GM19455 (cell line): ENCODE results near the gene ADGRB3.
"Not testable (repeated sequence)": the region's sequence is repeated elsewhere in the genome, so short reads cannot be mapped to it uniquely, and the experiment has no call there.

Experiments
- ATAC-seq: cut with Tn5 transposase; IDR thresholded peaks from one replicate; pipeline ENCODE4 v1.9.1; 2021; ENCODE audit not compliant: unreplicated experiment

Gene ADGRB3

DNA sequence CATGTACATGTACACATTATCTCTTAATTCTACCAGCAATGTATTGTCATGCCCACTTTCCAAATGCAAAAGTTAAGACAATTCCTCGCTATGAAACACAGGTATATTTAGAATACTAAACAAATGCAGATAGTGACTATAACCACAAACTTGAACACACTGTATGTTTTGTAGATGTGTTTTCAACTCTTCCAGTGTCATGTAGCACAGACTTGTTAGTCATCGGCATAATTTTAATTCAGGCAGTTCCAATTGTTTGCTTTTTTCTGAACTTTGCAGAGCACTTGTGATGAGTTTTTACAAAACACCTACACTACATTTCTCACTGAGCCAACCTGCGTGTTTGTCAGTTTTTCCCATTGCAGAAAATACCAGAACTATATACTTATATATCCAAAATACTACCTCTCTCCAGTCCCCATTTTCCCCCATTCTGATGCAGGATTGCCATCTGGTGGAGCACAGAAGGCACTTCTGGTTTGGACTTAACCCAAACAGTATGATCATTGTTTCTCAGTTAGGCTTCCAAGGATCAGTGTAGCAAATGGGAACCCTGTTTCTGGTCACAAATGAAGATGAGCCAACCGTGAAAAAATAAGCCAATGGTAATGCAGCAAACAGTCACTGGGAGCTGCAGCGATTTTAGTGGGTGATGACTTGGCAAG is 143.4 kb downstream of the ADGRB3 start:
- no peak for ATAC-seq

- no peak for ATAC-seq
Observed at GRCh38 chr6:68779366-68779765, 144.3 kb downstream of the ADGRB3 start.

DNA sequence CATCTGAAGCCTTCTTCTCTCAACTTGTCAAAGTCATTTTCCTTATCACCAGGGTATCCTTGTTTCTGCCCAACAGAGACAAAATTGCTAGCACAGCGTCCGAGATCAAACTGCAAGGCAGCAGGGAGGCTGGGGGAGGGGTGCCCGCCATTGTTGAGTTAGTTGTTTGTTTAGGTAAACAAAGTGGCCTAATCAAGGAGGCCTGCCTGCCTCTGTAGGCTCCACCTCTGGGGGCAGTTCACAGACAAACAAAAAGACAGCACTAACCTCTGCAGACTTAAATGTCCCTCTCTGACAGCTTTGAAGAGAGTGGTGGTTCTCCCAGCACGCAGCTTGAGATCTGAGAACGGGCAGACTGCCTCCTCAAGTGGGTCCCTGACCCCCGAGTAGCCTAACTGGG is 155.0 kb downstream of the ADGRB3 start:
- not testable (repeated sequence) for ATAC-seq

DNA sequence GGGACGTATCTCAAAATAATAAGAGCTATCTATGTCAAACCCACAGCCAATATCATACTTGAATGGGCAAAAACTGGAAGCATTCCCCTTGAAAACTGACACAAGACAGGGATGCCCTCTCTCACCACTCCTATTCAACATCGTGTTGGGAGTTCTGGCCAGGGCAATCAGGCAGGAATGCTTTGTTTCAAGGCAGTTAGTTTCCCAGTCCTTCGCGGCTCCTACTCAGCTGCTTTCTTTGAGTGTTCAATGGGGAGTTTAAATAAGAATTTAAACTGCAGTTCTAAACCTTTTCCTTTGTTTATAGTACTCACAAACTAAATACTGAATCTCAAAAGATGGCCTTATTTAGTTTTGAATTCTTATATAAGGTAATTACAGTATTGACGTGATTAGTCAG is 179.9 kb downstream of the ADGRB3 start:
- not testable (repeated sequence) for ATAC-seq

DNA sequence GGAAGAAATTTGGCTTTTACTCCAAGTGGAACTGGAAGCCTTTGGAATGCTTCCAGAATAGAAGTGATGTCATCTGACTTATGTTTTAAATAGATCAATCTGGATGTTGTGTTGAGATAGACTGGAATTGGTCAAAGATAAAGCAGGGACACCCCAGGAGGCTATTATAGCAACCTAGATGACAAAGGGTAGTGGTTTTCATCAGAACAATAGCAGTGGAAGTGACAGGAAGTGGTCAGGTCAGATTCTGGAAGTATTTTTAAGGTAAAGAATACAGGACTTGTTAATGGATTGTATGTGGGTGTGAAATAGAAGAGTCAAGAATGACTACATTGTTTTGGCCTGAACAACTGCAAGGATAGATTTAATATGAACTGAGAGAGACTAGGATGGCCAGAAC is 191.4 kb downstream of the ADGRB3 start:
- no peak for ATAC-seq

DNA sequence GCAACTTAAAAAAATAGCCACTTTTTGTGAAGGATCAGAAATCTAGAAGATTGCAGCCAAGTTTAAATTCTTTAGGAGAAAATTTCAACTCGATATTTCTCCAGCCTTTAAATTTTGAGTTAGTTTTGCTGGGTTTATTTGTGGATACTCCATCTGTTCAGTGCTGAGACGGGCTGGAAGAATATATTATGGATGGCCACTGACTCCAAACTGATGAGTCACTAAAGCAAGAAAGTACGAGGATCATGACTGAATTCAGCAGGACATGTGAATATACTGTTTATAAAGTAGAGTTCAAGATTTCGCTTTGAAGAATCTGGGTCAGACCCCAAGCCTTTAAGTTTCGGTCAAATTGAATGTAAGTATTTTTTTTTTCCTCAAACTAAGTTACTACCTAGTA is 199.5 kb downstream of the ADGRB3 start:
- ATAC-seq, result no peak

- no peak for ATAC-seq
Observed at GRCh38 chr6:68838571-68838970, 203.5 kb downstream of the ADGRB3 start.

- ATAC-seq, result no peak
Observed at GRCh38 chr6:68852791-68853190, 217.7 kb downstream of the ADGRB3 start.

GRCh38 chr6:68859233-68859632 is 224.2 kb downstream of the ADGRB3 start:
- no peak for ATAC-seq

GRCh38 chr6:68868646-68869045 is 233.6 kb downstream of the ADGRB3 start:
- ATAC-seq, result no peak

DNA sequence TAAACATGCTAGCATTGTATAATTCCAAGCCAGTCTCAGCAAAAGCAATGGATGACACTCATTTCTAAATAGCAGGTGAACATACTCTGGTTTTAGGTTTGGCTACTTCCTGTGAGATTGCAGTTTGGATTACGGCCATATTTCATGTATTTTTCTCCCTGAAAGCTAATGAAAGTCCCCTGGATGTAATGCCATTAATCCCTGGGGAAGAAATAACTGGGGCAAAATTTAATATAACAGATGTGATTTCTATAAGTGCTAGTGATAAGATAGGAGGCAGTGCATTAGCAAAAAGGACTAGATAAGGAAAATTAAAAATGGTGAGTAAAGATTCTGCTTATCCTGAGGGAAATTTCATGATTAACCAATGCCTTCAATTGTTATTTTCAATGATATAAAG is 238.2 kb downstream of the ADGRB3 start:
- ATAC-seq, result no peak

DNA sequence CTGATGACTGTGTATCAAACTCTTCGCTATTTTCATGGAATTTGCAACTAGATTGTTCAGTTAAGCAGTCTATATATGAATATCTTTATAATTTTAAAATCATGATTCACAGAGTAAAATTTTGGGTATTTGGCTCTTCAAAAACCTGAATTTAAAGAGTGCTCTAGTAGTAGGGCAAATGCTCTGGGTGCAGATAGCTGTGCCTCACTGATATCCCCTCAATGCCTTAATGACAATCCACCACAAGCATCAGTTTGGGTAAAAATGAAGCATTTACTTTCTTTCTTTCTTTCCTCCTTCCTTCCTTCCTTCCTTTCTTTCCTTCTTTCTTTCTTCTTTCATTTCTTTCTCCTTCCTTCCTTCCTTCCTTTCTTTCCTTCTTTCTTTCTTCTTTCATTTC is 239.7 kb downstream of the ADGRB3 start:
- no peak for ATAC-seq

GRCh38 chr6:68875403-68875802 is 240.3 kb downstream of the ADGRB3 start:
- no peak for ATAC-seq

DNA sequence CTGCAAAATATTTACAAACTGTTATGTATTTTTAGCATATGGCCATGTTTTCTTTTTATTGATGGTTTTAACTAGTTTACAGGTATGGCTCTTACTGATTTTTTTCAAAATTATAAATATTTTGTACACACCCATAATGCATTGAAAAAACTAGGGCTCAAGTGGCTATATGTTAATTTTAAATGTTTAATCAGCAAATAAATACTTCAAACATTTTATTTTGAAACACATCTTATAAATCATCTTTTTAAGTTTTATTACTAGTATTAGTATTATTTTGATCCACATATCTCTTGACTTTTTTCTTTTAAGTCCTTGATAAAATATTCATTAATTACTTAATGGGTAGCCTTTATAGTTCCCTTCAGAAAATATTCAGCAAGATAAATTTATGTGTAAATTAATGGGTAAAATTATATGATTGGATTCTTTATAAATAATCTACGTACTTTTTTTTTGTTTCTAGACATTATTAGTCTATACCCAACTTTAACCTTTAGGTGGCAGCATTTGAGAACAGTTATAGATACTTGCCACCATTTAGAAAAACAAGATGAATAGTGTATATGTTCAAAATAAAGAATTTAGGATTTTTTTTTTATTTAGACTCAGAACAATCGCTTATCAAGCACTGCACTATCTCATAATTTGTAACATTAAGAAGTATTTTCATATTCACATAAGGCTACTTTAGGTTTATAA is 241.9 kb downstream of the ADGRB3 start:
- no peak for ATAC-seq

GRCh38 chr6:68880050-68880813 is 245.2 kb downstream of the ADGRB3 start:
- ATAC-seq, result no peak

DNA sequence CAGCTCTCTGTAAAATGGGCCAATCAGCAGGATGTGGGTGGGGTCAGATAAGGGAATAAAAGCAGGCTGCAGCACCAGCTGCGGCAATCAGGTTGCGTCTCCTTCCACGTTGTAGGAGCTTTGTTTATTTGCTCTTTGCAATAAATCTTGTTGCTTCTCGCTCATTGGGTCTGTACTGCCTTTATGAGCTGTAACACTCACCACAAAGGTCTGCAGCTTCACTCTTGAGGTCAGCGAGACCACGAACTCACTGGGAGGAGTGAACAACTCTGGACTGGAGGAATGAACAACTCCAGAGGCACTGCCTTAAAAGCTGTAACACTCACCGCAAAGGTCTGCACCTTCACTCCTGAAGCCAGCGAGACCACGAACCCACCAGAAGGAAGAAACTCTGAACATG is 248.2 kb downstream of the ADGRB3 start:
- ATAC-seq, result not testable (repeated sequence)

- no peak for ATAC-seq
Observed at GRCh38 chr6:68891419-68891818, 256.3 kb downstream of the ADGRB3 start.

GRCh38 chr6:68892452-68892851 is 257.4 kb downstream of the ADGRB3 start:
- no peak for ATAC-seq

DNA sequence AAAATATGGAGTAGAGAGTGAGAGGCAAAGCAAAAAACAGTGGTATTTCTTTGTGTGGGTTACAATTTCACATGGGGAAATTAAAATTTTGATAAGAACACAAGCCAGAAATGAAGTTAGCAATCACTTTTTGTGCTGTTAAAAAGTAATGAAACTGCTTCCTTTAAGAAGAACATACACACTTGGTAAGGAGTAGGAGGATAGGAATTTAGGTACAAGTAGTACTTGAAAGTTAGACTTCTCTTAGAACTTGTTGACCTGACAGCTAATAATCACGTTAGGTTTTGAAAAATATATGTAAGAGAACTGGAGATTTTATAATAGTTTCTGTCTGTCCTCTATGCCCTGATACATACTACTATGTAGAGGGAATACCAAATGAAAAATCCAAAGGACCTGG is 260.8 kb downstream of the ADGRB3 start:
- ATAC-seq, result no peak

DNA sequence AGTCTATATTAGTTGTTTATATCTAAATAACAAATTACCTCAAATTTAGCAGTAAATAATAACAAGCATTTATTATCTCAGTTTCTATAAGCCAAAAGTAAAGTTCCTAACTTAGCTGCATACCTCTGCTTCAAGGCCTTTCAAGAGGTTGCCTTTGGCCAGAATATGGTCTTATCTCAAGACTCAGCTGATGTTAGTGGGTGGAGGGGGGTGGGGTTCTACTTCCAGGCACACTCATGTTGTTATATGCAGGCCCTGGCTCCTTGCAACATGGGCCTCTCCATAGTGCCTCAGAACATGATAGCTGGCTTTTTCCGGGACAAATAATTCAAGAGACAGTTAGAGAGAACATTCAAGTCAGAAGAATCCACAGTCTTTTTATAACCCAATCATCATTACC is 266.0 kb downstream of the ADGRB3 start:
- ATAC-seq, result no peak

GRCh38 chr6:68911334-68911733 is 276.3 kb downstream of the ADGRB3 start:
- ATAC-seq, result no peak

GRCh38 chr6:68911811-68912210 is 276.7 kb downstream of the ADGRB3 start:
- ATAC-seq, result no peak
